Gastrocnemius medialis (tissue), 4 donors: Measurements from ENCODE around the gene PEX5L.

ENCODE experiments used
- POLR2A ChIP-seq, 2 donors: fragments of 450-650 bp; IDR thresholded peaks; one replicate each; pipeline ENCODE4 v1.6.1; 2017; ENCODE audit warnings: antibody characterized with exemption in 2 of 2, mild to moderate bottlenecking in 2 of 2, moderate library complexity in 2 of 2
- TF ChIP-seq, protein P1 (sequence below), 5 experiments: fragments of 450-650 bp in 3 of 5; fragments of 200-600 bp in 2 of 5; sonication (generic) in 2 of 5; IDR thresholded peaks in 4 of 5; conservative IDR thresholded peaks in 1 of 5; 1 replicate in 4 of 5; 2 replicates in 1 of 5; pipeline ENCODE4 v1.5.1; 2016 to 2019; ENCODE audit warnings: antibody characterized with exemption in 5 of 5, mild to moderate bottlenecking in 3 of 5, moderate library complexity in 3 of 5

DNA sequence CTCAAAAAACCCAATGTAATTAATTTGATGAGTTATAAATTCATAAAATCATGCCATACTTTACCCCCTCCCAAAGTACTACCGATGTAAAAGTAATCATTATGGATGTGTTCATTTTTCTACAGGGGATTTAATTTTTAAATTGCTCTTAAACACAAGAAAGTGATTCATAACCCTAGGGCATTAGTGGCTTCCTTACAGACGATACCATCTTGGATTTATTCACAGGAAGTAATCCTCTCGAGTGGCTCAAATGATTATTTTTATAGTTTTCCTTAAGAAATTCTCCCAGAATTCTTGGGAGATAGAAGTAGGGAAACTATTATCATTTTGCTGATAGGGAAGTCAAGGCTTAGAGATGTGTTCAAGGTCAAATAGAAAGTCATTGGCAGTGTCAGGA lies 80.9 kb downstream of the PEX5L start:
- TF ChIP-seq, protein P1, sequence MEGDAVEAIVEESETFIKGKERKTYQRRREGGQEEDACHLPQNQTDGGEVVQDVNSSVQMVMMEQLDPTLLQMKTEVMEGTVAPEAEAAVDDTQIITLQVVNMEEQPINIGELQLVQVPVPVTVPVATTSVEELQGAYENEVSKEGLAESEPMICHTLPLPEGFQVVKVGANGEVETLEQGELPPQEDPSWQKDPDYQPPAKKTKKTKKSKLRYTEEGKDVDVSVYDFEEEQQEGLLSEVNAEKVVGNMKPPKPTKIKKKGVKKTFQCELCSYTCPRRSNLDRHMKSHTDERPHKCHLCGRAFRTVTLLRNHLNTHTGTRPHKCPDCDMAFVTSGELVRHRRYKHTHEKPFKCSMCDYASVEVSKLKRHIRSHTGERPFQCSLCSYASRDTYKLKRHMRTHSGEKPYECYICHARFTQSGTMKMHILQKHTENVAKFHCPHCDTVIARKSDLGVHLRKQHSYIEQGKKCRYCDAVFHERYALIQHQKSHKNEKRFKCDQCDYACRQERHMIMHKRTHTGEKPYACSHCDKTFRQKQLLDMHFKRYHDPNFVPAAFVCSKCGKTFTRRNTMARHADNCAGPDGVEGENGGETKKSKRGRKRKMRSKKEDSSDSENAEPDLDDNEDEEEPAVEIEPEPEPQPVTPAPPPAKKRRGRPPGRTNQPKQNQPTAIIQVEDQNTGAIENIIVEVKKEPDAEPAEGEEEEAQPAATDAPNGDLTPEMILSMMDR (IDR thresholded peaks at IDR 0.05 in 4 of 5, conservative IDR thresholded peaks at IDR 0.05 in 1 of 5) = no peak
- TF ChIP-seq POLR2A (IDR thresholded peaks at IDR 0.05) = no peak
